ENCODE results near the gene AOPEP.

- TF ChIP-seq CTCF (conservative IDR thresholded peaks at IDR 0.05; ENCODE audit: low read length) (no peak), EZH2phosphoT487 (IDR thresholded peaks at IDR 0.05; ENCODE audit: borderline replicate concordance) (no peak)
Observed at GRCh38 chr9:95022657-95023056, 296.2 kb downstream of the AOPEP start.
